Heart left ventricle (tissue), 13 donors: ENCODE data around the gene GLMP.

ENCODE experiments used
- CTCF ChIP-seq, 12 donors: fragments of 200-600 bp; sonication (generic) in 4 of 12; IDR thresholded peaks; one replicate each; pipeline versions ENCODE4 v1.5.0 to v1.8.0; 2018 to 2022; ENCODE audit warnings: antibody characterized with exemption in 12 of 12, mild to moderate bottlenecking in 5 of 12
- POLR2A ChIP-seq, 2 donors: fragments of 450-650 bp; IDR thresholded peaks; one replicate each; pipeline ENCODE4 v1.6.1; 2017; ENCODE audit warnings: antibody characterized with exemption in 2 of 2, mild to moderate bottlenecking in 2 of 2, moderate library complexity in 2 of 2
- donor health status: ischemic (EF 13 %, LVEDD 7.1; RV severe dilation, severe dysfunction).
- donor health status: DM: no; HTN: yes; CAD: no.
- donor health status: DM: no; HTN: no; CAD: no.
- donor health status: ischemic (EF 25% LVEDD 6.9; RV normal size, moderate dysfunction).
- donor health status: ischemic (EF 25% LVEDD 5.7; RV mildly dilated, moderate dysfunction).
- donor health status: ischemic (EF 35%, LVEDD 5.7; RV mildly dilated, moderate dysfunction).
- donor health status: nonischemic (EF 11% LVEDD 7.7; RV severe dilation, severe dysfunction).
- donor health status: DM: yes; HTN: yes; CAD: no.
- donor health status: PGD.
- donor health status: ischemic (EF 29% LVEDD 5.4; RV normal size, mild dysfunction).
- donor health status: nonischemic (EF 23%, LVEDD 6.1; RV moderate dilation, normal function).

GRCh38 chr1:156320560-156320959 is 25.1 kb upstream of the GLMP start:
- TF ChIP-seq CTCF (IDR thresholded peaks at IDR 0.05) = no peak
- TF ChIP-seq POLR2A (IDR thresholded peaks at IDR 0.05) = no peak
